HG02588 (cell line): Measurements from ENCODE around the gene TENT5A.
A peak's percentile ranks its signal among the peaks of the same experiment; 100 is the strongest.

Experiments
- ATAC-seq: cut with Tn5 transposase; IDR thresholded peaks from one replicate; pipeline ENCODE4 v1.9.1; 2021; ENCODE audit warnings: mild to moderate bottlenecking, moderate library complexity; ENCODE audit not compliant: unreplicated experiment

The TENT5A gene

DNA sequence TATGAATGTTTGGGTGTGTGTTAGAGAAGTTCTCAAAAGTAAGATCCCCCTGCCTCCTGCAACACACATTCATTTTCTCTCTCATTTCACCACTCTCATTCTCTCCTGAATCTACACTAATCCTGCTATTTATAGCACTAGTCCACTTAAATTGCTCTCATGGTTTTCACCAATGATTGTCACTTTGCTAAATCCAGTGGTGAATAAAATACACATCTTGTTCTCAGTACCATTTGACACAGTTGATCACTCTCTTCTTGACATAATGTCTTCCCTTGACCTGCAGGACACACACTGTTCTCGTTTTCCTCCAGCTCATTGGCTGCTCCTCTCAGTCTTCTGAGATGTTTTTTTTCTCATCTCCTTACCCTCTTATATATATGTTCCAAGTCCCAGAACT lies 32.1 kb downstream of the TENT5A start:
- no peak for ATAC-seq

- no peak for ATAC-seq
Observed at GRCh38 chr6:81718126-81718525, 34.4 kb downstream of the TENT5A start.

DNA sequence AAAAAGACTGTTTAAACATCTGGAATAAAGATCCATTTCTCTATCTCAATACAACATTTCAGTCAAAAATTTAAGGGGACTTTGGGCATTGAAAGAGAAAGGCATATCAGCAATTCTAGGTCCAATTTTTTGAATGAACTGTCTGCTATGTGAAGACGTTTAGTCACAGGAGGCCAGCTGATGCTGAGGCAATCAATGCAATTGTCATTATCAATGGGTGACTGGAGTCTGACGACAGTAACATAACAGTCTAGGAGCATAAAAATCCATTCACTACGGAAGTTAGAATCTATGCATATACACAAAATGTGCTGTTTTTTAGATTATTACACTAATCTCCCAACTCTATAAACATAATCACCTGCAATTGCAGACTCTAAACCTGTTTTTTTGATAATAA lies 37.8 kb downstream of the TENT5A start:
- no peak for ATAC-seq

DNA sequence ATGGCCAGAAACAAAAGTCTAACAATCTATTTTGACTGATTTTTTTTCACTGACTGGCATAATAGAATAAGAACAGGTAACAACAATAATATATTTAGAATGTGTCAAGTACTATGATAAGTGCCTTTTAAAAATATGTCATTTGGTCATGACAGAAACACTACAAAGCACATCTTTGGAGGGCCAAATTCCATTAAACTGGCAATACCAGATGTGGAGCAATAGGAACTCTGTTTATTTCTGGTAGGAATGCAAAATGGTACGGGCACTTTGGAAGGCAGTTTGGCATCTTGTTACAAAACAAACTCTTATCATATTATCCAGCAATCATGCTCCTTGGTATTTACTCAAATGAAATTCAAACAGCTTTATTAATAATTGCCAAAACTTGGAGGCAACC lies 39.3 kb downstream of the TENT5A start:
- no peak for ATAC-seq

DNA sequence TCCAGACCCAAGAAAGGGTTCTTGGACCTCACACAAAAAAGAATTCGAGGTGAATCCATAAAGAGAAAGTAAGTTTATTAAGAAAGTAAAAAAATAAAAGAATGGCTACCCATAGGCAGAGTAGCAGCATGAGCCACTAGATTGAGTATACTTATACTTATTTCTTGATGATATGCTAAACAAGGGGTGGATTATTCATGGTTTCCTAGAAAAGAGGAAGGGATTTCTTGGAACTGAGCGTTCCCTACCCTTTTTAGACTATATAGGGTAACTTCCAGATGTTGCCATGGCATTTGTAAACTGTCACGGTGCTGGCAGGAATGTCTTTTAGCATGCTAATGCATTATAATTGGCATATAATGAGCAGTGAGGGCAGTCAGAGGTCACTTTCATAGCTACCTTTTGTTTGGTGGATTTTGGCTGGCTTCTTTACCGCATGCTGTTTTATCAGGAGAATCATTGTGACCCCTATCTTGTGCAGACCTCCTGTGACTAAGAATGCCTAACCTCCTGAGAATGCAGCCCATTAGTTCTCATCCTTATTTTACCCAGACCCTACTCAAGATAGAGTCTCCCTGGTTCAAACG lies 44.3 kb downstream of the TENT5A start:
- no peak for ATAC-seq

GRCh38 chr6:81704700-81705099 lies 47.8 kb downstream of the TENT5A start:
- no peak for ATAC-seq

- ATAC-seq, result no peak
Observed at GRCh38 chr6:81700414-81700813, 52.1 kb downstream of the TENT5A start.

DNA sequence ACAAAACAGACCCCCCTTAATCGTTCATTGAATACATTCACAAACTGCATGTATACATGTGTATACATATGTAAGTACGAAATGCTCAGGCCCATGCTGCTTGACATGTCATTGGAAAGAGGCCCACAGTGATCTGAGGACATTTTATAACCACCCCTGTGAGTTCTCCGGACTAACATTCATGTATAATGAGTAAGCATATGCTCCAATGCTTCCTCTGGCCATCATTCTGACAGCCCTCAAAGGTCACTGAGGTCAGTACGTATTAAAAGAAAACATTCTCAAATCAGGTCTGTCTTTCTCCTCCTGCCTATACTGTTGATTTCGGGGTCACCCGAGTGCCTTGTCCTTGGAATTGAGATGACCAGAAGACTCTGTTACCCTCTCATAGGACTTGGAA lies 54.9 kb downstream of the TENT5A start:
- no peak for ATAC-seq

DNA sequence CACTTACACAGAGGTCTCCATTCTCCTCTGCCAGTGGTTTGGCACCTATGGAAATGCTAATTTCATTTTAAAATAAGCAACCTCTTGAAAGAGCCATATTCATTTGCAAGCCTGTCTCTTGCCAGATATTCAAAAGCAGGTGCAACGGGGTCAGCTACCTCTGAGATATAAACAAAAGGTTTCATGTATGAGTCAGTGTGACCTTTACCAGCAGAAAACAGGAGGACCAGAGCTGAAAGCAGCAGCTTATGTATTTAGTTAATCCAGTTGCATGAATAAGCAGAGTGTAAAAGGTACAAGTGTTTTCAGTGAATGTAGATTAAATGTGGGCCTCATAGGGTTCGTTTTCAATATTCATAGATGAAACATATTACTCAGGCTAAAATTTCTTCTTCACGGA lies 56.0 kb downstream of the TENT5A start:
- ATAC-seq, result peak; percentile 59
